Mononuclear cell (primary cell): ENCODE data around the gene RRP7A. TPM values are rescaled to one million over a fixed set of nuclear protein-coding genes. Genes with fewer than 3 reads are reported as not detected.
"Not testable (repeated sequence)": the region's sequence is repeated elsewhere in the genome, so short reads cannot be mapped to it uniquely, and the experiment has no call there.

Experiments
- H3K27me3 ChIP-seq: 2 replicates; pipeline ENCODE4 v1.6.0; 2011; ENCODE audit warnings: low read length, control low read depth; ENCODE audit not compliant: insufficient read depth
- H3K4me1 ChIP-seq: 2 replicates; pipeline ENCODE4 v1.5.1; 2011; ENCODE audit warnings: mild to moderate bottlenecking, low read length, control low read depth; ENCODE audit not compliant: insufficient read depth
- H3K4me3 ChIP-seq: 2 replicates; pipeline ENCODE4 v1.5.1; 2011; ENCODE audit warnings: mild to moderate bottlenecking, low read length, moderate library complexity
- H3K9me3 ChIP-seq: 2 replicates; pipeline ENCODE4 v1.5.1; 2011; ENCODE audit warnings: low read depth, mild to moderate bottlenecking, control low read depth, low read length
- total RNA-seq: library from RNA; depleted of rRNA; stranded (reverse); fragments of >200 nt; gene quantifications from one replicate; pipeline ENCODE4 v1.2.3, GENCODE V29; 2012

The RRP7A gene
- total RNA-seq, 1 donor = 50.3 TPM

GRCh38 chr22:42548126-42548525 is 28.5 kb upstream of the RRP7A start:
- not testable (repeated sequence) for H3K4me3 ChIP-seq, H3K27me3 ChIP-seq, H3K9me3 ChIP-seq
- H3K4me1 ChIP-seq = peaks cover 13% of the 10 kb centered on the region

- Histone ChIP-seq H3K4me1 (peaks cover 13% of the 10 kb centered on the region), H3K27me3 (no peaks in the 10 kb centered on the region), H3K9me3 (no peaks in the 10 kb centered on the region), H3K4me3 (no peak overlapping the region)
Observed at GRCh38 chr22:42547562-42547961, 28.0 kb upstream of the RRP7A start.

GRCh38 chr22:42544686-42545085 is 25.1 kb upstream of the RRP7A start:
- no peaks in the 10 kb centered on the region for H3K27me3 ChIP-seq
- H3K9me3 ChIP-seq = no peaks in the 10 kb centered on the region
- H3K4me1 ChIP-seq = peaks cover 3% of the 10 kb centered on the region
- no peak overlapping the region for H3K4me3 ChIP-seq

GRCh38 chr22:42539236-42539771 is 19.7 kb upstream of the RRP7A start:
- H3K9me3 ChIP-seq, H3K27me3 ChIP-seq, H3K4me3 ChIP-seq: not testable (repeated sequence)
- peaks cover 16% of the 10 kb centered on the region for H3K4me1 ChIP-seq

- not testable (repeated sequence) for H3K9me3 ChIP-seq, H3K4me3 ChIP-seq, H3K27me3 ChIP-seq
- peaks cover 23% of the 10 kb centered on the region for H3K4me1 ChIP-seq
Observed at GRCh38 chr22:42537199-42537831, 17.7 kb upstream of the RRP7A start.

- not testable (repeated sequence) for H3K27me3 ChIP-seq, H3K9me3 ChIP-seq, H3K4me3 ChIP-seq
- H3K4me1 ChIP-seq = peaks cover 23% of the 10 kb centered on the region
Observed at GRCh38 chr22:42536634-42537033, 17.0 kb upstream of the RRP7A start.

- no peak overlapping the region for H3K4me3 ChIP-seq
- H3K27me3 ChIP-seq = no peaks in the 10 kb centered on the region
- no peaks in the 10 kb centered on the region for H3K9me3 ChIP-seq
- peaks cover 23% of the 10 kb centered on the region for H3K4me1 ChIP-seq
Observed at GRCh38 chr22:42536166-42536565, 16.6 kb upstream of the RRP7A start.

GRCh38 chr22:42535082-42535731 is 15.6 kb upstream of the RRP7A start:
- not testable (repeated sequence) for H3K4me3 ChIP-seq, H3K9me3 ChIP-seq, H3K27me3 ChIP-seq
- H3K4me1 ChIP-seq = peaks cover 23% of the 10 kb centered on the region

- Histone ChIP-seq H3K4me1 (peaks cover 19% of the 10 kb centered on the region), H3K27me3 (no peaks in the 10 kb centered on the region), H3K4me3 (no peak overlapping the region), H3K9me3 (no peaks in the 10 kb centered on the region)
Observed at GRCh38 chr22:42533638-42533977, 14.0 kb upstream of the RRP7A start.

GRCh38 chr22:42531401-42532084 is 11.9 kb upstream of the RRP7A start:
- H3K27me3 ChIP-seq, H3K4me3 ChIP-seq, H3K9me3 ChIP-seq: not testable (repeated sequence)
- H3K4me1 ChIP-seq = peaks cover 11% of the 10 kb centered on the region

- H3K4me1 ChIP-seq, H3K4me3 ChIP-seq, H3K9me3 ChIP-seq, H3K27me3 ChIP-seq: not testable (repeated sequence)
Observed at GRCh38 chr22:42529435-42529834, 9.8 kb upstream of the RRP7A start.

GRCh38 chr22:42528591-42529307 is 9.2 kb upstream of the RRP7A start:
- Histone ChIP-seq H3K9me3 (no peaks in the 10 kb centered on the region), H3K4me3 (no peak overlapping the region), H3K27me3 (no peaks in the 10 kb centered on the region), H3K4me1 (peaks cover 4% of the 10 kb centered on the region)

- H3K4me3 ChIP-seq = no peak overlapping the region
- H3K9me3 ChIP-seq = no peaks in the 10 kb centered on the region
- H3K27me3 ChIP-seq = no peaks in the 10 kb centered on the region
- H3K4me1 ChIP-seq = peaks cover 9% of the 10 kb centered on the region
Observed at GRCh38 chr22:42522546-42522945, 3.0 kb upstream of the RRP7A start.

GRCh38 chr22:42521228-42521546 is 1.6 kb upstream of the RRP7A start:
- Histone ChIP-seq H3K9me3 (no peaks in the 10 kb centered on the region), H3K4me1 (peaks cover 9% of the 10 kb centered on the region)

More at GRCh38 chr22:42521228-42521546, 1.6 kb upstream of the RRP7A start:
- Histone ChIP-seq H3K4me3 (no peak overlapping the region), H3K27me3 (no peaks in the 10 kb centered on the region)
